ENCODE data around the gene FAM117A.

FAM117A gene, protein sequence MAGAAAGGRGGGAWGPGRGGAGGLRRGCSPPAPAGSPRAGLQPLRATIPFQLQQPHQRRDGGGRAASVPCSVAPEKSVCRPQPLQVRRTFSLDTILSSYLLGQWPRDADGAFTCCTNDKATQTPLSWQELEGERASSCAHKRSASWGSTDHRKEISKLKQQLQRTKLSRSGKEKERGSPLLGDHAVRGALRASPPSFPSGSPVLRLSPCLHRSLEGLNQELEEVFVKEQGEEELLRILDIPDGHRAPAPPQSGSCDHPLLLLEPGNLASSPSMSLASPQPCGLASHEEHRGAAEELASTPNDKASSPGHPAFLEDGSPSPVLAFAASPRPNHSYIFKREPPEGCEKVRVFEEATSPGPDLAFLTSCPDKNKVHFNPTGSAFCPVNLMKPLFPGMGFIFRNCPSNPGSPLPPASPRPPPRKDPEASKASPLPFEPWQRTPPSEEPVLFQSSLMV

GRCh38 chr17:49763735-49764558, at the start of gene FAM117A:
FAM117A (minus strand) TSS chr17:49764131; CDS start chr17:49764087, 44 bp downstream.
- peak; percentile 99 for DNase-seq (ENCODE audit: low spot score)

GRCh38 chr17:49809056-49809455, 45.1 kb upstream of the FAM117A start:
- DNase-seq (ENCODE audit: low spot score): no peak

- no peak for DNase-seq (ENCODE audit: low spot score)
These were observed 34.8 kb upstream of the FAM117A start for GRCh38 chr17:49798738-49799137.

- DNase-seq (ENCODE audit: low spot score): no peak
These were observed 34.3 kb upstream of the FAM117A start for GRCh38 chr17:49798182-49798581.

- DNase-seq (ENCODE audit: low spot score): no peak
These were observed 31.4 kb upstream of the FAM117A start for GRCh38 chr17:49795372-49795771.

DNA sequence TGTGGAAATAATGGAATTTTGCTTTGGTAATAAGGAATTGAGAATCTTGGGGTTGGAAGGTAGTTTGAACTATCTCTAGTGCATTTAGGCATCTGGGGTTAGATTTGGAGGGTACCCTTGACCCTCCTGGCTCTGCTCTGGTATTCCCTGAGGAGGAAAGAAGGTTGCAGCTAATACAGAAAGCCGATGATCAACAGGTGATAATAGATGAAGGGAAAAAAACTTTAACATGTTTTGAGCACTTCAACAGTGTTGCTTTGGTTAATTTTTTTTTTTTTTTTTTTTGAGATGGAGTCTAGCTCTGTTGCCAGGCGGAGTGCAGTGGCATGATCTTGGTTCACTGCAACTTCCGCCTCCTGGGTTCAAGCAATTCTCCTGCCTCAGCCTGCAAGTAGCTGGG, 29.4 kb upstream of the FAM117A start:
- no peak for DNase-seq (ENCODE audit: low spot score)

DNA sequence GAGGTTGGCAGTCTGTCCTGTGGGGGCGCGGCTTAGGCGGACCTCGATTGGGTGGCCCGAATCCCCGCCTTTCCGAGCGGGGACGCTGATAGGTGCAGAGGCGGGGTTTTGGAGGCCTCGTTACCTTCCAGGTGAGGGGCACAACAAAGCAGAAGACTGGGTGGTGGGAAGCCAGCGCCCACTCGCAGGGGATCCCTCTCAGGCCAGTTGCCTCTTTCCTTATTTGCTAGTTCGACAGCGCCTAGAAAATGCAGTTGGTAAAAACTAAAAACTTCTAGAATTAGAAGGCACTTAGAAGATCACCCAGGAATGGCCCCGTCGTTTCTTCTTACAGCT, 25.3 kb upstream of the FAM117A start:
- no peak for DNase-seq (ENCODE audit: low spot score)

DNA sequence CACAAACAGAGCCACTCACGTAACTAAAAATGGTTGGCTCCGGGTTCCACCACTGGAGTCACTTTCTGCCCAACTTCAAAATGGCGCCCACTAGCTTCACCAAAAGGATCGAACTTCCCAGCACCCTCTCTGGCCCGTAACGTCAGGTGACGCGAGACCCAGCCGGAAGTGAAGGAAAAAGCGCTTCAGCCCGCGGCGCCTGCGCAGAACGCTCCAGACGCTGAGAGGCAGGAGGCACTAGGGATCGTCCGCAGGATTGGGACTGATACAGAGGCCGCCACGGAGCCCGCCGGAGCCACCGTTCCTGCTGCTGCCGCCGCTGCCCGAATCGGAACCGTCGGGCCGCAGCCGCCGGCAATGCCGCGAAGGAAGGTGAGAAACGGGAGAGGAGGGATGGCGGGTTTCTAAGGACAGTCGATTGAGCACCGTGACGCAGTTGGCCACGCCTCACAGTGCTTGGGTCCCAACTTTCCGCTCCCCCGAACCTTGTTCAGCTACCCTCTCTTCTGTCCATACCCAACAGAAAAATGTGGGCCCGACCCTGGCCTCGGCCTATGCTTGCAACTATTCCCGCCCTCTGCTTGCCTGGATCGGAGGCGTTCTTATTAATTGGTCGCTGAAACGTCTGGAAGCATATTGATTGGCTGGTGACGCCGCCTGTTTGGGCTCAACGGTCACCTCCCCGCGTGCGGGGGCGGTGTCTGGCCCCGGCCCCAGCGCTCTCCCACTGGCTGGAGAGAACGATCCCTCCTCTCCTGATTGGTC, 24.7 kb upstream of the FAM117A start, which contains the start of gene KAT7:
Gene KAT7 (plus strand): TSS at position 204 of the 765 bp plus-strand sequence. CDS start 154 bp downstream, at position 358.
- peak; percentile 99 for DNase-seq (ENCODE audit: low spot score)

DNA sequence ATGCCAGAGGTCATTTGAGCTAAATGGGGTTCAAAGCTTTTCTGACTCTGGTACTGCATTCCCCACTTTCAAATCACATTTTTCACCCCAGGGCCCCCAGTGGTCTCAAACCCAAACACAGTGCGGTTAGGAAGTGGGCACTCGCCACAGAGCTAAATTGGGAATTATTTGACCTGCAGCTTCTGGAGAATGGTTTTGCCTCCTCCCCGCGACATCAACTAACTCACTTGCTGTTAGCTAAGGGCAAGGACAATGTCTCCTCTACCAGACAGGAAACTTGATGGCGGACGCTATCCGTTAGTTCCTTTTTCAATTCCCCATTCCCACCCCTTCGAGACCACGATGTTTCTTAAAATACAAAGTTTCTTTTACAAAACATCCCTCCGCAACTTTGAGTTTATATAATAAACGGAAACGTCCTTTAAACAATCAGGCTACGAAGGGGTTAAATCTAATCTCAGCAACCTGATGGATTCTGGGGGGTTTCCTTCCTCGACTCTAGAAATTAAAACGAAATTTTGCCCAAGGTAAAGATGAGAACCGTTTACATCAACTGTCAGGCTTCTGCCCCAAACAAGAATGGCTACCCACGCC, 24.1 kb upstream of the FAM117A start:
- DNase-seq (ENCODE audit: low spot score): peak; percentile 68

GRCh38 chr17:49784636-49785035, 20.7 kb upstream of the FAM117A start:
- no peak for DNase-seq (ENCODE audit: low spot score)

DNA sequence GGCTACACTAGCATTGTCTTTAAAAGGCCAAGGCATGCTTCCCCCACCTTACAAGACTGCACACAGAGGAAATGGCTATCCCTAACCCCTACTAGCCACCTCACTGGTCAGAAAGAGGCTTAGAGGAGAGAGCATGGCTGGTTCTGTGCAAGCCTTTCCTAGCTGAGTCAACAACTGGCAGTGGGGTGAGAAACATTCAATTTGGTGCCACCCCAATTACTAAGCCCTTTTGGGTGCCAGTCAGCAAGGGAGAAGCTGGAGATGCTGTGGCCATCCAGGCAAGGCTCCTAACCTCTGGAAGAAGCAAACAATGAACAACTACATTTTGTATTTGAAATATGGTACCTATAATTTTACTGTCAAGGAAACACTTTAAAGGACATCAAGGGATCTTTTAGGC, 19.9 kb upstream of the FAM117A start:
- DNase-seq (ENCODE audit: low spot score): no peak

GRCh38 chr17:49783071-49783715, 19.3 kb upstream of the FAM117A start:
- no peak for DNase-seq (ENCODE audit: low spot score)

DNA sequence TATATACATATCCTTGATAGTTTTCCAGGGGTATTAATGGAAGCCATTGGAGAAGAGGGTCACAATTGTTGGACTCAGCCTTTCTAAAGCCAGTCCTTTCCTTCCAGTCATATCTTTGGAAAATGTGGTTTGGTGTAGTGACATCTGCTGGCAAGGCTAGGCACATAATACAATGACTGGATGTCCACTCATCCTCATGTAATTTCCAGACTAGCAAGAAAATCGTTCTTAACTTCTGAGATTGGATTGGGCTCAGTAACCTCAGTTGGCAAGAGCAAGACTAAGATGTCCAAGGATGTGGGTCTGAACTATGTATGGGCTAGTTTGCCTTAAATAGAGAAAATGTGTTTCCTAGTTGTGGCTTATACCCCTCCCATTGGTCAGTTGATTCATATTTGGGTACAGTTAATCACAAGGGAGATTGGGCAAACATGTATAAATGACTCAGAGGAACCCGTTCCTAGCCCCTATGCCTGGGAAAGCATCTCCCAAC, 15.9 kb upstream of the FAM117A start:
- peak; percentile 54 for DNase-seq (ENCODE audit: low spot score)

- DNase-seq (ENCODE audit: low spot score): no peak
These were observed 15.3 kb upstream of the FAM117A start for GRCh38 chr17:49779156-49779738.

GRCh38 chr17:49777563-49777962, 13.6 kb upstream of the FAM117A start:
- DNase-seq (ENCODE audit: low spot score): peak; percentile 39

DNA sequence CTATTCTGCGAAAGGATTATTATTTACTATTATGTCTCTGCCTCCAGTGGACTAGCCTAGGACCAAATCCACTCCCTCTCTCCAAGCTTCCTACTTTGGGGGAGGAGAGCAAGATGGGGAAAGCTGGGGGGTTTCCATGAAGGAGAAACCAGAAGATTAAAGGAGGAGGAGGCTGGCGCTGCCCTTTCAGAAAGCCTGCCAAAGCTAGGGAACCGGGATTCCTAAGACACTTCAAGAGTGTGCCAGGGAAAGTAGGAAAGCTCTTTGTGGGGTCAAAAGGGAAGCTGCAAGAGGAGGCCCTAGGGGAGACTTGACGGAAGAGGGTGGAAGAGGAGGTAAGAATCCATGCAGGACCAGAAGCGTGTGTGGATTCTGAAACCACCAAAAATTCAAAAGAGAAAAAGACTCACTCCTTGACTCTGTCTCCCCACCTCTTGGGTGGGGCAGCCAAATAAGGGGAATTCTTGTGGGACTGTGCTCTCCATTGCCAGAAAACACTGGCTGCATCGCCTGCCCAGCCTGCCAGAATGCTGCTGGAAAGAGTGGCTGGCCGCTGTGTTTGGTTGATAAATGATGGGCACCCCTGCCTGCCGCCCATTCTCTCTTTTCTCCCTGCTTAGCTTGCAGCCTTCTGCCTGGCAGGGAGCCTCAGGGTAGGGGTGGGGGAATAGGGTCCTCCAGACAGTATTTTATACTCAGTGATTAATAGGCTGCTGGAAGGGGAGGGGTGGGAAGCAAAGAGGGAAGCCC, 12.8 kb upstream of the FAM117A start:
- no peak for DNase-seq (ENCODE audit: low spot score)

DNA sequence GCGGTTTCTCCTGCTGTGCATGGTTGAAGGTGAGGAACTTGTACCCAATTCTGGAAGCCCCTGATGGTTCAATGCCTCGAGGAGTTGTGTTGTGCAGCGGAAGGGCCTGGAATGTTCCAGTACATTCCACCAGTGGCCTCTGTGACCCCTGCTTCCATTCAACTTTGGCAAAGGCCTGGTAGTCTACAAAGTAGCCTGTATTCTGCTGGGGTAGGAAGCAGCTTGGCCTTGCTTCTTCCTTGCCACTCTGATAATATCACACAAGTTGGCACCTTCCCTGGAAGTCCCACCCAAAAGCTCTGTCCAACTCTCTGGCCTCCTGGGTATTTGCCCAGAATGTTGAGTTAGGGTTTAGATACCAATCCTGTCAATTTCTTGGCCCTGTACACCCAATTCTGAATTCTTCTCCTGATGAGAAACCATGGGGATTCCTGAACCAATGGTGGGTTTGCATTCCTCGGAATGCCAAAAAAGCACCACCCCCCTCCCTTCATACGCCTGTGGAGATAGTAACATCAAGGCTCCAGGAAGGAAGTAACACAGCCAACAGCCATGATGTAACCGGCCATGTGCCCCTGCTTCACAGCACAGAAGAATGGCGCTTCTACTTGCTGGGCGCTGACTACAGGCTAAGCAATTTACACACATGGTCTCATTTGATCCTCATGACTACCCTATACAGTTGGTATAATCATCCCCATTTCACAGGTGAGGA, 11.8 kb upstream of the FAM117A start:
- DNase-seq (ENCODE audit: low spot score): no peak

DNA sequence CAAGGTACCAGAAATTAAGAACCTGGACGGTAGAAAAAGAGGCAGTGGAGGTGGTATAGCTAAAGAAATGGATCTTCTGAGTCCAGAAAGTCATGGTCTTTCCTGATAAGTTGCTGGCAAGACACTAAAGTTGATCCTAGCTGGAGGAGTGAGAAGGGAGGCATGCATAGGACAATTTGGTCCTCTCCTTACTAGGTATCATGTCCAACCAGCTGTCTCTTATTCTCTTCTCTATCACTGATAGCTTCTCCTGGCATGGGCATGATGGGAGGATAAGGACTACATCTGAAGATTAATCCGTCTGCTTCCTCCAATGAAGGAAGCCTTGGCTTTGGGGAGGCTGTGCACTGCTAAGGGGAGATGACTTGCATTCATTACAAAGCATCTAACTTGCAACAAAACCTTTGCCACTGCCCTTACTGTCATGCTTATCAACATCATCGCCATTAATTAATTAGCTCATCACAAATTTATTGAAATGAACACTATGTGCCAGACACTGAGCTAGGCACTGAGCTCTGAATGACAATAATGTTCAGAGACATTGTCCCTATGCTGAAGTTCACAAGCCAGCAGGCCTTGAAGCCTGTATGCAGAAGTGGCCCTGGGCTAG, 3.1 kb upstream of the FAM117A start:
- DNase-seq (ENCODE audit: low spot score): no peak
